SK-N-SH treated with all-trans-retinoic acid at 6 μM for 48 hours (cell line): ENCODE data around the gene TM7SF2.

Experiments
- ARNTL ChIP-seq: fragments of 450-650 bp; formaldehyde crosslinking; IDR thresholded peaks from 2 replicates; pipeline ENCODE4 v1.5.0; 2020; ENCODE audit warnings: low read depth, mild to moderate bottlenecking, moderate library complexity, borderline replicate concordance
- BACH2 ChIP-seq: fragments of 250-450 bp; sonication (Bioruptor Pico); IDR thresholded peaks from 2 replicates; pipeline ENCODE4 v1.9.0; 2021; ENCODE audit warnings: mild to moderate bottlenecking, borderline replicate concordance
- POU6F1 ChIP-seq: fragments of 250-450 bp; sonication (Bioruptor Pico); IDR thresholded peaks from 2 replicates; pipeline ENCODE4 v1.8.0; 2021; ENCODE audit warnings: low read depth, mild to moderate bottlenecking, moderate library complexity, borderline replicate concordance
- RARB ChIP-seq: fragments of 250-450 bp; sonication (Bioruptor Pico); IDR thresholded peaks from 2 replicates; pipeline ENCODE4 v1.8.0; 2021; ENCODE audit warnings: mild to moderate bottlenecking, moderate library complexity
- SNAI2 ChIP-seq: fragments of 250-450 bp; sonication (Bioruptor Pico); IDR thresholded peaks from 2 replicates; pipeline ENCODE4 v1.5.0; 2020; ENCODE audit warnings: mild to moderate bottlenecking, moderate library complexity
- TCF4 ChIP-seq: fragments of 250-450 bp; sonication (Bioruptor Pico); IDR thresholded peaks from 2 replicates; pipeline ENCODE4 v1.8.0; 2021; ENCODE audit warnings: mild to moderate bottlenecking, moderate library complexity, borderline replicate concordance
- TOX ChIP-seq: fragments of 250-450 bp; sonication (Bioruptor Pico); IDR thresholded peaks from 2 replicates; pipeline ENCODE4 v1.8.0; 2021; ENCODE audit warnings: mild to moderate bottlenecking, moderate library complexity, borderline replicate concordance
- ZC3H10 ChIP-seq: fragments of 250-450 bp; sonication (Bioruptor Pico); IDR thresholded peaks from 2 replicates; pipeline ENCODE4 v1.5.1; 2021; ENCODE audit warnings: mild to moderate bottlenecking, moderate library complexity
- ZFP3 ChIP-seq: fragments of 250-450 bp; sonication (Bioruptor Pico); IDR thresholded peaks from 2 replicates; pipeline ENCODE4 v1.5.0; 2020; ENCODE audit warnings: mild to moderate bottlenecking, moderate library complexity
- ZFP30 ChIP-seq: fragments of 450-650 bp; formaldehyde crosslinking; IDR thresholded peaks from 2 replicates; pipeline ENCODE4 v1.5.0; 2022; ENCODE audit warnings: mild to moderate bottlenecking, moderate library complexity
- TF ChIP-seq, protein P1 (sequence below): fragments of 250-450 bp; sonication (Bioruptor Pico); IDR thresholded peaks from 2 replicates; pipeline ENCODE4 v1.8.0; 2020; ENCODE audit warnings: mild to moderate bottlenecking, moderate library complexity, borderline replicate concordance
- TF ChIP-seq, protein P2 (sequence below): fragments of 250-450 bp; sonication (Bioruptor Pico); IDR thresholded peaks from 2 replicates; pipeline ENCODE4 v1.5.1; 2021; ENCODE audit warnings: mild to moderate bottlenecking, moderate library complexity

- TF ChIP-seq ARNTL (CRISPR knock-in tag), result no peak
- TF ChIP-seq POU6F1, result no peak
- TF ChIP-seq, protein P1, sequence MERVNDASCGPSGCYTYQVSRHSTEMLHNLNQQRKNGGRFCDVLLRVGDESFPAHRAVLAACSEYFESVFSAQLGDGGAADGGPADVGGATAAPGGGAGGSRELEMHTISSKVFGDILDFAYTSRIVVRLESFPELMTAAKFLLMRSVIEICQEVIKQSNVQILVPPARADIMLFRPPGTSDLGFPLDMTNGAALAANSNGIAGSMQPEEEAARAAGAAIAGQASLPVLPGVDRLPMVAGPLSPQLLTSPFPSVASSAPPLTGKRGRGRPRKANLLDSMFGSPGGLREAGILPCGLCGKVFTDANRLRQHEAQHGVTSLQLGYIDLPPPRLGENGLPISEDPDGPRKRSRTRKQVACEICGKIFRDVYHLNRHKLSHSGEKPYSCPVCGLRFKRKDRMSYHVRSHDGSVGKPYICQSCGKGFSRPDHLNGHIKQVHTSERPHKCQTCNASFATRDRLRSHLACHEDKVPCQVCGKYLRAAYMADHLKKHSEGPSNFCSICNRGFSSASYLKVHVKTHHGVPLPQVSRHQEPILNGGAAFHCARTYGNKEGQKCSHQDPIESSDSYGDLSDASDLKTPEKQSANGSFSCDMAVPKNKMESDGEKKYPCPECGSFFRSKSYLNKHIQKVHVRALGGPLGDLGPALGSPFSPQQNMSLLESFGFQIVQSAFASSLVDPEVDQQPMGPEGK (CRISPR knock-in tag), result no peak
- no peak for TF ChIP-seq TCF4 (CRISPR knock-in tag)
- no peak for TF ChIP-seq ZFP3 (CRISPR knock-in tag)
- no peak for TF ChIP-seq SNAI2 (CRISPR knock-in tag)
- no peak for TF ChIP-seq RARB (CRISPR knock-in tag)
- TF ChIP-seq, protein P2, sequence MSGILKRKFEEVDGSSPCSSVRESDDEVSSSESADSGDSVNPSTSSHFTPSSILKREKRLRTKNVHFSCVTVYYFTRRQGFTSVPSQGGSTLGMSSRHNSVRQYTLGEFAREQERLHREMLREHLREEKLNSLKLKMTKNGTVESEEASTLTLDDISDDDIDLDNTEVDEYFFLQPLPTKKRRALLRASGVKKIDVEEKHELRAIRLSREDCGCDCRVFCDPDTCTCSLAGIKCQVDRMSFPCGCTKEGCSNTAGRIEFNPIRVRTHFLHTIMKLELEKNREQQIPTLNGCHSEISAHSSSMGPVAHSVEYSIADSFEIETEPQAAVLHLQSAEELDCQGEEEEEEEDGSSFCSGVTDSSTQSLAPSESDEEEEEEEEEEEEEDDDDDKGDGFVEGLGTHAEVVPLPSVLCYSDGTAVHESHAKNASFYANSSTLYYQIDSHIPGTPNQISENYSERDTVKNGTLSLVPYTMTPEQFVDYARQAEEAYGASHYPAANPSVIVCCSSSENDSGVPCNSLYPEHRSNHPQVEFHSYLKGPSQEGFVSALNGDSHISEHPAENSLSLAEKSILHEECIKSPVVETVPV (CRISPR knock-in tag), result no peak
- no peak for TF ChIP-seq ZFP30 (CRISPR knock-in tag)
- no peak for TF ChIP-seq ZC3H10 (CRISPR knock-in tag)
- TF ChIP-seq TOX (CRISPR knock-in tag), result no peak
- TF ChIP-seq BACH2 (CRISPR knock-in tag), result no peak
These were observed 6.6 kb downstream of the TM7SF2 start for GRCh38 chr11:65118097-65118837.
